Measurements from ENCODE around the gene PDZD4.

GRCh38 chrX:153875391-153876111, 45.2 kb upstream of the PDZD4 start:
- TF ChIP-seq CTCF (IDR thresholded peaks at IDR 0.05; ENCODE audit: low read length) (no peak), EZH2 (IDR thresholded peaks at IDR 0.05; ENCODE audit: borderline replicate concordance, low read length) (no peak)
